Esophagus muscularis mucosa (tissue), 3 donors: Measurements from ENCODE around the gene TNS4.

Experiments used
- CTCF ChIP-seq, 3 experiments: fragments of 200-600 bp in 2 of 3; fragments of 450-650 bp in 1 of 3; sonication (generic) in 2 of 3; IDR thresholded peaks; one replicate each; pipeline ENCODE4 v1.5.1; 2017 to 2019; ENCODE audit warnings: antibody characterized with exemption in 3 of 3, mild to moderate bottlenecking in 2 of 3, moderate library complexity in 1 of 3
- POLR2A ChIP-seq: fragments of 450-650 bp; IDR thresholded peaks from one replicate; pipeline ENCODE4 v1.6.1; 2017; ENCODE audit warnings: antibody characterized with exemption, moderate library complexity, mild to moderate bottlenecking, low read depth

DNA sequence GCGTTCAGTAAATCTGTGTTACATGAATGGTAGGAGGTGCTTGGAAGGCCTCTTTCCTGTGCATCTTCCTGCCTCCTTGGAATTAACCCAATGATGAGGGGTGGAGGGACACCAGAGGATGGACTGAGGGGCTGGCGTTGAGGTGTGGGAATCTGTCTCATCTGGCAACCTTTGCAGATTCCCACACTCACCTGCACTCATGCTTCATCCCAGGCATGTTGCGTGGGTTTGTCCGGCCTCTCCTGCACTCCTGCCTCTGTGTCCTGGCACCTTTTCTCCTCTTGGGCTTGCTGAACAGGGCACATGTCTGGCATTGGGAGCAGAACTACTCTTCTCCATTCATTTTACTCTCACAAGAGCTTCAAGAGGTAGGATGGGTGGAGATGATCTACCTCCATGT, 61.3 kb downstream of the TNS4 start:
- TF ChIP-seq POLR2A: no peak
- TF ChIP-seq CTCF (IDR thresholded peaks at IDR 0.05): no peak
